ENCODE data around the gene HS2ST1. TPM values are rescaled to one million over a fixed set of nuclear protein-coding genes. Genes with fewer than 3 reads are reported as not detected.

The HS2ST1 gene
- total RNA-seq, 1 experiment from 2014 or later = 32.5 TPM

- DNase-seq (ENCODE audit: low read depth) = no peak
Observed at GRCh38 chr1:87023326-87023725, 108.9 kb downstream of the HS2ST1 start.

GRCh38 chr1:87024936-87025540 is 110.6 kb downstream of the HS2ST1 start:
- peak; percentile 56 for DNase-seq (ENCODE audit: low read depth)

GRCh38 chr1:87027561-87027960 is 113.1 kb downstream of the HS2ST1 start:
- DNase-seq (ENCODE audit: low read depth) = peak; percentile 7

GRCh38 chr1:87028576-87028975 is 114.1 kb downstream of the HS2ST1 start:
- no peak for DNase-seq (ENCODE audit: low read depth)

GRCh38 chr1:87030740-87031690 is 116.6 kb downstream of the HS2ST1 start:
- no peak for DNase-seq (ENCODE audit: low read depth)

GRCh38 chr1:87034351-87034750 is 119.9 kb downstream of the HS2ST1 start:
- DNase-seq (ENCODE audit: low read depth) = no peak

- no peak for DNase-seq (ENCODE audit: low read depth)
Observed at GRCh38 chr1:87039096-87039495, 124.7 kb downstream of the HS2ST1 start.

- no peak for DNase-seq (ENCODE audit: low read depth)
Observed at GRCh38 chr1:87042111-87042811, 127.8 kb downstream of the HS2ST1 start.

GRCh38 chr1:87044424-87044823 is 130.0 kb downstream of the HS2ST1 start:
- no peak for DNase-seq (ENCODE audit: low read depth)

GRCh38 chr1:87044840-87045239 is 130.4 kb downstream of the HS2ST1 start:
- DNase-seq (ENCODE audit: low read depth) = no peak

- DNase-seq (ENCODE audit: low read depth) = peak; percentile 25
Observed at GRCh38 chr1:87045761-87046304, 131.4 kb downstream of the HS2ST1 start.

GRCh38 chr1:87046951-87047350 is 132.5 kb downstream of the HS2ST1 start:
- DNase-seq (ENCODE audit: low read depth) = no peak

GRCh38 chr1:87048237-87048636 is 133.8 kb downstream of the HS2ST1 start:
- DNase-seq (ENCODE audit: low read depth) = no peak

- DNase-seq (ENCODE audit: low read depth) = no peak
Observed at GRCh38 chr1:87051965-87052364, 137.5 kb downstream of the HS2ST1 start.

GRCh38 chr1:87052400-87052799 is 138.0 kb downstream of the HS2ST1 start:
- no peak for DNase-seq (ENCODE audit: low read depth)

GRCh38 chr1:87052961-87053360 is 138.5 kb downstream of the HS2ST1 start:
- no peak for DNase-seq (ENCODE audit: low read depth)

- DNase-seq (ENCODE audit: low read depth) = no peak
Observed at GRCh38 chr1:87053446-87053845, 139.0 kb downstream of the HS2ST1 start.

- DNase-seq (ENCODE audit: low read depth) = no peak
Observed at GRCh38 chr1:87056974-87057373, 142.5 kb downstream of the HS2ST1 start.

GRCh38 chr1:87058343-87058649 is 143.9 kb downstream of the HS2ST1 start:
- peak; percentile 28 for DNase-seq (ENCODE audit: low read depth)

- peak; percentile 77 for DNase-seq (ENCODE audit: low read depth)
Observed at GRCh38 chr1:87061742-87062156, 147.3 kb downstream of the HS2ST1 start.

- no peak for DNase-seq (ENCODE audit: low read depth)
Observed at GRCh38 chr1:87062687-87063086, 148.3 kb downstream of the HS2ST1 start.

- peak; percentile 20 for DNase-seq (ENCODE audit: low read depth)
Observed at GRCh38 chr1:87064309-87064708, 149.9 kb downstream of the HS2ST1 start.

Measured in M059J (cell line).